ENCODE data around the gene MEX3A.

The MEX3A gene

DNA sequence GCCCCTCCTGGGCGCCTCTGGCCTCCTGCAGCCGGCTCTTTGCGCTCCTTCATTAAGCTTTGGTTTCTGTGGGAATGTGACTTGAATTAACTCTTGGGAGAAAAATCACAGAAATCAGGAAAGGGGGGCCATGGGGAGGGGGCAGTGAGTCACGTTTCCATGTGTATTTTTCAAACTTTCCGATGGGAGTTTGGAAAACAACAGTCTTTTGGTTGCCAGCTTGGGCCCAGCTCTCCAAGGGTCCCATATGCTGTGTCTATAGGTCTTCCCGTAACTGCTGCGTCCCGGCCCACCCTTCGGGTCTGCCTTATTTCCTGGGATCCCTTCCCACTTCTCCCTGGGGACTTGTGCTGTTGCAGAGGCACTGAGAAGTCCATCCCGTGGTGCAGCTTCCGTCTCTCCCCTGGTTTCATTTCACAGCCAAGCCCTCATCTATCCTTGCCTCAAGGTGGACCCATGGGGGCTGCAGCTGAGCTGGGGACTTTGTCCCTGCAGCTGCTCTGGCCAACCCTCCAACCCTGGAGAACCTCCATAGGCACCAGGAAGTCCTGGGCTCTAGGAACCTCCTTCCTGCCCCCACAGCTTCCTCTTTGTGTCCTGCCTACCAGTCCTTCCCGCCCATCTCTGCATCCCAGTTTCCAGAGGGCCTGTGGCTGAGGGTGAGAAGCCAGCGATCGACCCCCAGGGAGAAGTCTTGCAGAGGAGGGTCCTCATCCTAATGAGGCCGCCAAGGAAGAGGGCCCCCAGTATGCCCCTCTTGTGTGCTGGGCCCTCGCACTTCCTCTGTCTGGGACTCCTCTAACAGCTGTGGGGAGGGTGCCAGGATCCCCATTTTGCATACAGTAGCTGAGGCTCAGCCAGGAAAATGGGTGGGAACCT, 20.6 kb upstream of the MEX3A start:
- peak; percentile 45 for DNase-seq (ENCODE audit: low spot score)

DNA sequence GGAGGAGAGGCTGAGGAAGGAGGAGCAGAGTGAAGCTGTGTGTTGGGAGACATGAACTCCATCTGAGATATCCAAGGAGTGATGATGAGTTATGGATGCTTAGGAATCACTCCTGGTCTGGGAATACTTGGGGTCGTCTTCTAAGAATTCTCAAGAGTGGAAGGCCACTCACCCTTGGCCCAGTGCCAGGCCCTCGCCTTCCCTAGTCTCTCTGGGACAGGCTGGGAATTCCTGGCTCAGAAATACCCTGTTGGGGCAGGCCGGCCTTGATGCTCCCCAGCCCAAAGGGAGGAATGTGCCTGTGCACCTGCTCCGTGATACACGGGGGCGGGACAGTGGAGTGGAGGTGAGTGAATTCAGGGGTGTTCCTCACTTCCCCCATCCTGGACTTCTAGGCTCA, 19.6 kb upstream of the MEX3A start:
- no peak for DNase-seq (ENCODE audit: low spot score)

DNA sequence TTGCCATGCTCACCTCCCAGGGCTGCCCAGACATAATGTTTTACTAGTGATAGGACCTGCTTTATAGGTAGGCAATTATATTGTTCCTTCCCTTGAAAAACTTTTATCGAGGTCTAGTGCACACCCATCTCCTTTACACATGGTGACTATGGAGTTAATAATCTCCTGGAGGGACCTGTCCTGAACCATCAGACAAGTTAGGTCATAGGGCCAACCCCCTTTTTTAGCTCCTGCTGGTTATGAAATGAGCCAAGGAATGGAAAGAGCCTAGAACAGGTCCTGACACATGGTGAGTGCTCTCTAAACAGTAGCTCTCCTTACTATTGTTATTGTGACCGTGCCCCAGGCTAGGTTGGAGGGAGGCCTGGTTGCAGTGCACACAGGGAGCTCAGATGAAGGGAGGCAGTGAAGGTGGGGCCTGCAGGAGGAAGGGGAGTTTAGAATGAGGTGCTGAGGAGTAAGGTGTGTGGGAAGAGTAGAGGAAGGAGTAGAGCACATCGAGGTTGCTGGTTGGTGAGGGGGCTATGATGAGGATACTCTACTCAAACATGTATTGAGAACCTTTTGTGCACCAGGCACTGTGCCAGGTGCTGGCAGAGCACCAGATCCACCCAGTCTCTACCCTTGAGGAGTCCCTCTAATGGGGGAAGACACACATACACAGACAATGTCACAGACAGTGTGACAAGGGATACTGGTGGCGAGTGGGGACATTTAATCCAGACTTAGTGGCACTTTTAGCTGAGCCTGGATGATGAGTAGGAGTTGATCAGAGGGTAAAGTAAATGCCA, 18.1 kb upstream of the MEX3A start:
- DNase-seq (ENCODE audit: low spot score) = no peak

DNA sequence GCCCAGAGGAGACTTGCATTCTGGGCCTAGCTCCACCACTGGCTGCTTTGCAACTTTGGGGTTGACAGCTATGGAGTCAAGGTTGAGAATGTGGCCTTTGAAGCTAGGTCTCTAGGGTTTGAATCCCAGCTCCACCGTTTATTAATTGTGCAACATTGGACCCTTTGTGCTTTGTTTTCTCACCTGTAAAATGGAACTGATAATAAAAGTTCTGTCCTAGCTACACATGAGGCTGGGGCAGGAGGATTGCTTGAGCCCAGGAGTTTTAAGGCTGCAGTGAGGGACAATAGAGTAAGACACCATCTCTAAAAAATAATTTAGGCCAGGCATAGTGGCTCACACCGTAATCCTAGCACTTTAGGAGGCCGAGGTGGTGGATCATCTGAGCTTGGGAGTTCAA, 17.0 kb upstream of the MEX3A start:
- no peak for DNase-seq (ENCODE audit: low spot score)

DNA sequence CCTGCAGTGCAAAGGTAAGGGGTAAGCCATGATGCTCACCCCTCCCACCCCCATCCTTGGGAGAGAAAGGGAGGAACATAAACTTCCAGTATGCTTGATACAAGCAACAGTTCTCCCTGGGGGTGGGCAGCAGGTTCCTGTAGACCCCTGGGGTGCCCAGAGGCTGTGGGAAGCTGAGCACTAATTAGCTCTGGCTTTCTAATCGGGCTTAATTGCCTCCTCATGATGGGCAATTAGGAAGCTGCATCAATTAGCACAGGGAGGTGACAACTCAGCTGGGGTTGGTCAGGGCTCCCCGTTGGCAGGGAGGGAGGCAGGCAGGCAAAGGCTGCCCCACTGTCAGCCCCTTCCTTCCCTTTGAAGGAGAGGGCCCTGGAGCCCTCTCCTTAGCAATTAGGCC, 16.5 kb upstream of the MEX3A start:
- no peak for DNase-seq (ENCODE audit: low spot score)

DNA sequence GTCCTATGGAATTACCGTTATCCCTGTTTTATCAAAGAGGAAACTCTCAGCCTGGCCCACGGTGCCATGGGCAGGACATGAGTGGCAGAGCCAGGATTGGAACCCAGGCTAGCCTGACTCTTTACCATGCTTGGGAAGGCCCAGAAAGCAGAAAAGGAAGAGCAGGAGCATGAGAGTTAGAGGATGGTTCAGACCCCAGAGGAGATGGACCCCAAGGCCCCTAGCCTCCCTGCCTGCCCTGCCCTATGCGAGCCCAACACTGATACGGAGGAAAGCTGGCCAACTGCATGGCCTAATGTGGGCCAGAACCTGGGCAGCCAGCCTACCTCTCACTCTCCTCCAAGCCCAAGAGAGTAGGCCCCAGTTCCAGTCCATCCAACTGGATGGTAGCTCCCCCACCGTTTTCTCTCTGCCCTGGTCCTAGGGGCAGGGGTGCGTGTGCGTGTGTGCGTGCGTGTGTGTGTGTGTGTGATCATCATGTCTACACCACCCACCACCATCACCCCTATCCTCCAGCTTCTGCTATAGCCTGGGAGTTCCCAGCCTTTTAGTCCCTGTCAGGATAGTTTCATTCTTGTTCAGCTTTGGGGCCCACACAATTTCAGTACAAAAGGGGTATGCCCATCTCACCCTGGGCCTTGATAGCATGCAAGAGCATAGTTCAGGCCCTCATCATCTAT, 15.4 kb upstream of the MEX3A start:
- DNase-seq (ENCODE audit: low spot score) = no peak

DNA sequence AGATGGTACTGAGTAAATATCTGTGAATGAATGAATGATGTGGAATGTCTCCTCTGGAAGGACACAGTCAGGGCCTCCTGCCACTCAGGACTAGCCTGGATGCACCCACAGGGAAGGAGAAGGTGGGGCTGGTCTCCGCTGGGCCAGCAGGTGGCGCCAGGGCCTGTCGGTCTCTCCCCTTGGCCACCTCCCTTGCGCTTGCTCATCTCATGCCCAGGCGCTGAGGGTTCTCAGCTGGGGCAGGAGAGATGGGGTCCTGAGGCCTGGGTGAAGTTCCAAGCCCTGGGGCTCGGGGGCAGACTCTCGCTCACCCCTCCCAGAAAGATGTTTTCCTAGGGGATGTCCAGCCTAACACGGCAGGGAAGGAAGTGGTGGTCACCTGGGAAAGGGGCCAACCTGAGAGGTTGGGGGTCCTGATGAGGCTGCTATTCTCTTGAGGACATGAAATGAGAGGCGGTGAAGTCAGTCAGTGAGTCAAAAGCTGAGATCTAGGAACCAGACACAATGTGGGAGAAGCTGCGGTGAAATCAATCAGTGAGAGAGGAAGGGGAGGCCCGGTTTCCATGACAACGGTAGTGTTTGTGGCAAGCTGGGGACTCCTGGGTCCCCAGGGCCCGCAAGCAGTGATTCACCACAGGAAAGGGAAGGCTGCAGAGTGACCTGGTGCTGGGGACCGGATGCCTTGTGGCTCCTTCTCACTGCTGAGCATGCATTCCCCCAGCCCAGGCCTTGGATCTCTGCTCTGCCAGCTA, 14.6 kb upstream of the MEX3A start:
- DNase-seq (ENCODE audit: low spot score) = peak; percentile 87

DNA sequence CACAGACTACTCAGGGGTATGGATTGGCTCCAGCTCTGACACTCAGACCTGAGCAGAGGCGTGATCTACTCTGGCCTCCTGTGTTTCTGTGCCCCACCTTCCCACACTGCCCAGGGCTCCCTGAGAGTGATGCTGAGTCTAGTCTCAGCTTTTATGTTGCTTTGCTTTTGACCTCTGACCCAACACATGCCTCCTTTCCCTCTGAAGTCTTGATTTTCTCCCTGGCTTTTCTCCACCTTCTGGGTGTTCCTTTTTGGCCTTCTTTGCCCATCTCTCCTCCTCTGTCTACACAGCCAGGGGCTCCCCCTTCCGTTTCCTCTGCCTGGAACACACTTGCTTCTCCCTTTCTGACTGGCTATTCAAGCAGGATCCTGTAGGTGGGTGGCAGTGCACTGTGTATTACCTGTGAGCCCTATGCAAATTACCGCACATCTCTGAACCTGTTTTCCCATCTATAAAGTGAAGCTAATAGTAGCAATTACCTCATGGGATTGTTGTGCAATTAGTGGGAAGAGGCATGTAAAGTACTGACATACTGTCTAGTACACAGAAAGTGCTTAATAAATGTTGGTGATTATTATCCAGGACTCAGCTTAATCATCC, 13.7 kb upstream of the MEX3A start:
- DNase-seq (ENCODE audit: low spot score) = no peak

DNA sequence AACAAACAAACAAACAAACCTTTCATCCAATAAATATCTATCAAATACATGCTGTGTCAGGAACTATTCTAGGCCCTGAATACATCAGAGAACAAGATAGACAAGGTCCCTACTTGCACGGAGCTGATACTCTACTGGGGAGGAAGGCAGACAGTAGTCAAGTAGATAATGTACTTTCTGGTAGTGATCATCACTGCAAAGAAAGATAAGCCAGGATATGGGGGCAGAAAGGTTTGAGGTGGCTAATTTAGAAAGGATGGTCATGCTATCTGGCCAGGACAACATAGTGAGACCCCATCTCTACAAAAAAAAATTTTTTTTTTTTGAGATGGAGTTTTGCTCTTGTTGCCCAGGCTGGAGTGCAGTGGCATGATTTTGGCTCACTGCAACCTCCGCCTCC, 9.3 kb upstream of the MEX3A start:
- DNase-seq (ENCODE audit: low spot score) = no peak

DNA sequence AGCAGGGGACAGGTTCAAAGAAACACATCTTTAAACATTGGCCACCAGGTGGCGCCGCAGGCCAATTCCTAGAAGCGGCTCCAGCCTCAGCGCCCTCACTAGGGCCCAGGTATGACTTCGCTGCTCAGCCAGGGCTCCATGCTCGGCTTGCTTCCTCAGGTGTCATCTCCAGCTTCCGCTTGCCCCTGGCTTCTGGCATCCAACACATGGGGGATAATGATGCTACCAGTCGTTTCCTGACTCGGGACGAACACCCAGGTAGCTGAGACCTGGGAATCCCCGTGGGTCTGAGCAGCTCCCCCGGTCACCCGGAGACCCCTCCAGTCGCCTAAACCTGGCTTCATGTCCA, 8.5 kb upstream of the MEX3A start:
- DNase-seq (ENCODE audit: low spot score) = peak; percentile 88

DNA sequence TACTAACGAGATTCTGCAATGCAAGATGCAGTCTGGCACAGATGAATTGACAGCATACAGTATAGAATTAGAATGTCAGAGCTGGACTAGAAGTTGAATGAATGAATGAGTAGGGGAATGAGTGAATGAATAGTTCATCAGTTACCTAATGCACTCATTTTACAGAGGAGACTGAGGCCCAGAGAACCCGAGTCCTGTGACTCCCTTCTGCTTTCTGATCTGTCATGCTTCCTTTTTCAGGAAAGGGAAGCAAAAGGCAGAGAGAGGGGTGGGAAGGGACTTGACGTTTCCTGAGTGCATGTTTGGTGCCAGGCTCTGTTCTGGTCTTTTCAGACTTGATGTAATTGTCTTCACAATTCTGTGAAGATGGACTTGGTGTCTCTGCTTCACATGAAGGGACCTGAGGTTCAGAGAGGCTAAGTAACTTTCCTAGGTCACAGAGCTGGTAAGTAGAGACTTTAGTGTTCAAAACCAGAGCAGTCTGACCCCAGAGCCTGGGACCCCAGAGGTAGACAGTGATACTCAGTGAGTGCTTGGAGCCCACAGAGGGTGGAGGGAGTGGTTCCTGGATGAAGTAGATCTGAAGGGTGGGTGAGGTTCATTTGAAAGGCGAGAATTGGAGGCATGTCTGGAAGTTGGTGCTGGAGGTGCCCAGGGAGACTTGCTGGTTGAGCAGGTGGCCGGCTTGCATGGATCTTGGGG, 8.0 kb upstream of the MEX3A start:
- DNase-seq (ENCODE audit: low spot score) = no peak

DNA sequence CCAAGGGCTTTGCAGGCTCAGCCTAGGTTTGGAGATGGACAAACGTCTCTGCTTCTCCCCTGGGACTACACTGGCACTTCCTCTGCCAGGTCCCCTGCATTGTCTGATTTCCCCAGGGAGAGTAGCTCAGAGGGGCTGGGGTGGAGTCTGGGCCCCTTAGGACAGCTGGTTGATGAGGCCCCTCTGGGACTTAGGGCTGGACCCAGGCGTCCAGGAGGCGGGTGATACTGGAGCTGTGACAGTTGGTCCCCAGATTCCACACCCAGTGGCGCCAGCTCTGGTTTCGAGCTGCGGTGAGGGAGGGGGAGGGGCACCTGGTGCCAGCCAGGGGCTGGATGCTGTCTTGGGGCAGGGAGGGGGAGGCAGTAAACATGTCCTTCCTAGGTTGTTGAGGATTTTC, 7.4 kb upstream of the MEX3A start:
- no peak for DNase-seq (ENCODE audit: low spot score)

DNA sequence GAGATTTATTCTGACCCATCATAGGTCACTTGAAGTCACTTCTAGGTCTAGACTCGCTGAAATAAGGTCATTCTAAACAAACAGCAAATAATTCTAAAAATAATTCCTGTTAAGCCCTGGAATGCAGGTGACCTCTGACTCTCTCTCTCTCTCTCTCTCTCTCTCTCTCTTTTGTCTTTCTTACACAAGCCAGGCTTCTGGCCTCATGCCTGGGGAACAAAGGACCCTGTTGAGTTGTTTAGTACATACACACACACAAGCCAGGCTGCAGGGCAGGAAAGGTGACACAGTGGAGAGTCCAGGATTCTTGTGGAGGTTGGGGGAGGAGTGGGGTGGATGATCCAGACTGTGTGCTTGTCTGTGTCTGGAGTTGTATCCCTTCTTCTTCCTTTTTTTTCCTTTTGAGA, 4.0 kb upstream of the MEX3A start:
- no peak for DNase-seq (ENCODE audit: low spot score)

DNA sequence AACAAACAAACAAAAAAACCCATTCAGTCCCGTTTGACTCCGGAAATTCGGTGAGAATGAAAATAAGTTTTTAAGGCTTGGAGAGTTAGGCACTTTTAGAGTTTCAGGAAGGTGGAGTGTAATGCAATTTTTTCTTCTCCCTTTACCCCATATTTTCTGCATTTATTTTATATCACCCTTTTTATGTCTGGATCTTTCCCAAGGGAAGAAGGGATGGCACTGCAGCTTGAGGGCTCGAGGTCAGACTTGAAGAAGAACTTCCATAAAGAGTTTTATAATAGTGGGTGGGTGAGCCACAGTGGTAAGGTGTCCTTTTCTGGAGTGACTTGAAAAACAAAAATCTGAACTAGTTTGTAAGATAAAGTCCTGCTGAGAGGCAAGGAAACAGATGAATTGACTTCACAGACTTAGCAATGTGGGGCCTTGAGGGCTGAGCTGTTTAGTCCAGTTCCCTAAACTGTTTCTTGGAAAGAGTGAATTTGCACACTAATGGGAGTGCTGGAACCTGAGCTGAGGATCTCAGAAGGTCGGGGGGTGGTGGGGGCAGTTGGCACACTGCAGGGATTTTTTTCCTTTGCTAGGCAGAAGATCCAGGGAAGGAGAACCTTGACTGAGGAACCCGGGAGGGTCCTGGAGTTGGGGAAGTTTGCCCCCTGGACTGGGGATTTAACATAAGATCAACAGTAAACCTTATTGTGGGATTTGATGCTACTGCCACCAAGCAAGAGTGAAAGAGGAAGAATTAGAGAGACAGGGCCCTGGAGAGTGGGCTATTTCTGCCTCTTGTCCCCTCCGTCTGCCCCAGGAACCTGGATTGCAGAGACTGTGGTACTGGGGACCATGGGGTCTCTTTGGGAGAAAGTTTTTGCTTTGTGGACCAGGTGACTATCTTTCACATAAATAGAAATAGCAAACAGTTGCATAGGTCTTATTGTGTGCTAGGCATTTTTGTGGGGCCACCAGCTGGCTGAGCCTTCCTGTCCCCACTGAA, 1.8 kb upstream of the MEX3A start:
- no peak for DNase-seq (ENCODE audit: low spot score)

DNA sequence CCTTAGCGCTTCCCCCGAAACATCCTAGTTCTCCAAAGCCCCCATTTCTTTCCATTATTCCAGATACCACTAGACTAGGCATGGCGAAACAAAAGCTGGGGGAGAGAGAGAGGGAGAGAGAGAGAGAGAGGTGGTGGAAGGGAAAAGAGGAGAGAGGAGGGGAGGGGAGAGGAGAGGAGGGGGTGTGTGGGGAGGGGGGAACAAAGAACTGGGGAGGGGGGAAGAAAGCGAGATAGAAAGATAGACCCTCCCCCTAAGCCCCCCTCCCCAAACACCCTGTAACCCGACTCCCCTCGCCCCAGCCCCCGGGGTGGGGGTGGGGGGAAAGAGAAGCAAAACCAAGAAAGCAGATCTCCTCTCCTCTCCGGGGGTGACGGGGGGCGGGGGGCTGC, 352 bp downstream of the MEX3A start:
- DNase-seq (ENCODE audit: low spot score) = no peak

DNA sequence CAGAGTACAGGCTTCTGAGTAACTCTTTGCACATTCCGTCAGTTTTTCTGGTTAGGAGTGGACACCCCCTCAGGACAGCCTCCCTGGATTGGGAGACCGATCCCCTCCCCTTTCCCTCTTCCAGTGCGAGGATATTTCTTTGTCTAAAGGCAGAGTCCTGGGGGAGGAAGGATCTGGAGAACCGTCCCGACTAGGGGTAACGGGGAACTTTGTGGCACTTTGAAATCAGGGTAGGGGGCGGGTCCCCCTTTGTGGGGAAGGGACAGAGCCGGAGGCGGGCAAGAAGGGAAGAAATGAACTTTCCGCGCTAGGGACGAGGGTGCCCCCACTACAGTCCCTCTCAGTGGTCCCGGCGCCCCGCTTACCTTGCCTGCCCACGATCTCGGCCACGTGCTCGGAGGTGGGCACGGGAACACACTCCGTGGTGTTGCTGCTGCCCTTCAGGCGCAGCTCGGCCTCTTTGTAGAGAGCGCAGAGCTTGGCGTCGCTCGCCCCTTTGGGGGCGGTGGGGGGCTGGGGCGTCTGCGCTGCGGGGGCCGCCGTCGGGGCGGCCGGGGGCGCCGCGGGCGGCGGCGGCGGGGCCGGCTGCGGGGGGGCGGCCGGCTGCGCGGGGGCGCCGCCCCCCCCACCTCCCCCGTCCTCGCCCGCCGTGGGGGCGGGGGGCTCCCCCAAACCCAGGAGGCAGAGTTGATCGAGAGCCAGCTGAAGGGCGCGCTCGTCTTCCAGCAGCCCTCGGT, 917 bp downstream of the MEX3A start:
- no peak for DNase-seq (ENCODE audit: low spot score)

DNA sequence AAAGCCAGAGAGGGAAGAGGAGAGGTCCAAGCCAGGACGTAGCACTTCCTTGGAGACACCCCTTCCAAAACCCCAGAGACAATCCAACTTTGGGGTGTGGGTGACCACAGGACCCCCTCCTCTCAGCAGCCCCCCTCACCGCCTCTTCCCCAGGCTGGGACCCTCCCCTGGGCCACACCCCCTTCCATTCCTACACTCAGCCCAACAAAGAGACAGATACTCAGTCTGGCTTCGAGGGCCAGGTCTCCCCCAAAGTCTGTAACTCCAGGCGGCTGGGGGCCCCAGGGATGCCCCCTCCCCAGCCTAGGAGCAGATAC, 1.4 kb downstream of the MEX3A start:
- no peak for DNase-seq (ENCODE audit: low spot score)

DNA sequence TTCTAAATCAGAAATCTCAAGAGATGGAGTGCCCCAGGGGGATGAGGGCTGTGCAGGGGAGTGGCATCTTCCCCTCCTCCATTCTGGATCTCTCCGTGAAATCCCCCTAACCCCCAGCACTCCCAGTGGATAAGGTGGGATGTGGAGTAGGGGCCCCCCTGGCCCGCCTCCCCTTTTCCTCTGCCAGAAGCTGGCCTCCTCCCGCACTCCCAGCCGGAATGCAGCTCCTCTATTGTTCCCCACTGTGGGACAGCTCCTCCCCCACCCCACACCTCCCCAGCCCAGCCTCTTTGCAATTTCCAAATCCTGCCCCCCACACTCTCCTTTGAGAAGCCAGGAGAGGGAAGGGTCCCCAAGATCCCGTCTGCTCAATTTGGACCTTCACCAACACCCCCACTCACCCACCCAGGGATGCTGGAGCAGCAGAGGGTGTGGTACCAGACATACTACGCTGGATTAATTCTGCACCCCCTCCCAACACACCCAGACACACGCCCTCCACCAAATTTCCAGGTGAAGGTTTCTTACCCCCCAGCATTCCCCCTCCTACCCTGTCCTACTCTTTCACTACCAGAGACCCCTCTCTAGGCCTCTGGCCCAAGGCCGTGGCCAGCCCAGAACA, 1.9 kb downstream of the MEX3A start:
- no peak for DNase-seq (ENCODE audit: low spot score)

DNA sequence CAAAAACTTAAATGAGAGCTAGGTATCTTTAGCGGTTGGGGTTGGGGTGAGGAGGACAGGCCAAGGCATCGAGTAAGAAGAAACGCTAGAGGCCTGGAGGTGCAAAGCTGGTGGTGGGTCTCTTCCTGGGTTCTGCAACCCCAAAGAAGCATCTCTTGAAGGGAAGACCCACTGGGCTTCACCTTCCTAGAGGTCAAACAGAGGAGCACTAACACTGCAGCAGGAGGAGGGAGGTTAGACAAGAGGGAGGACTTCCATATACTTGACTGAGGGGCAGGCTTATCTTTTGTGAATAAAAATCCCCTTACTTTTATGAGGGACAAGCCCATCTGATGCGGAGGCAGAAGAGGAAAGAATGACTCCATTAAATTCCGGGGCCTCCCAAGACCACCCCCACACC, 2.5 kb downstream of the MEX3A start:
- no peak for DNase-seq (ENCODE audit: low spot score)
